Posterior vena cava (tissue), 2 donors: ENCODE results near the gene SPSB3. TPM values are rescaled to one million over a fixed set of nuclear protein-coding genes. Genes with fewer than 3 reads are reported as not detected.
A peak's percentile ranks its signal among the peaks of the same experiment; 100 is the strongest.

Experiments used
- DNase-seq: peaks from one replicate; pipeline ENCODE4 v3.0.0-alpha.2; 2020; ENCODE audit warnings: low spot score
- intact Hi-C, 2 donors: fragments of 100-400 bp; cut with DNase I; formaldehyde crosslinking; loops; one replicate each; pipeline versions ENCODE4 v1.14.1 to v1.14.2; 2022 to 2023
- total RNA-seq, 2 donors: library from RNA; stranded (reverse); fragmentation: NEBNext Ultra II Directional; extraction: Animal tissue kit (Norgen Biotek cat#: 25700); gene quantifications; one replicate each; pipeline ENCODE4 v1.2.1, GENCODE V29; 2021
- donor health status: DM: yes; HTN: yes; CAD: no.
- donor health status: DM: yes; HTN: yes; CAD: no.

The SPSB3 gene
- total RNA-seq, 2 donors from 2014 or later = 21.7 to 26.7 TPM

DNA sequence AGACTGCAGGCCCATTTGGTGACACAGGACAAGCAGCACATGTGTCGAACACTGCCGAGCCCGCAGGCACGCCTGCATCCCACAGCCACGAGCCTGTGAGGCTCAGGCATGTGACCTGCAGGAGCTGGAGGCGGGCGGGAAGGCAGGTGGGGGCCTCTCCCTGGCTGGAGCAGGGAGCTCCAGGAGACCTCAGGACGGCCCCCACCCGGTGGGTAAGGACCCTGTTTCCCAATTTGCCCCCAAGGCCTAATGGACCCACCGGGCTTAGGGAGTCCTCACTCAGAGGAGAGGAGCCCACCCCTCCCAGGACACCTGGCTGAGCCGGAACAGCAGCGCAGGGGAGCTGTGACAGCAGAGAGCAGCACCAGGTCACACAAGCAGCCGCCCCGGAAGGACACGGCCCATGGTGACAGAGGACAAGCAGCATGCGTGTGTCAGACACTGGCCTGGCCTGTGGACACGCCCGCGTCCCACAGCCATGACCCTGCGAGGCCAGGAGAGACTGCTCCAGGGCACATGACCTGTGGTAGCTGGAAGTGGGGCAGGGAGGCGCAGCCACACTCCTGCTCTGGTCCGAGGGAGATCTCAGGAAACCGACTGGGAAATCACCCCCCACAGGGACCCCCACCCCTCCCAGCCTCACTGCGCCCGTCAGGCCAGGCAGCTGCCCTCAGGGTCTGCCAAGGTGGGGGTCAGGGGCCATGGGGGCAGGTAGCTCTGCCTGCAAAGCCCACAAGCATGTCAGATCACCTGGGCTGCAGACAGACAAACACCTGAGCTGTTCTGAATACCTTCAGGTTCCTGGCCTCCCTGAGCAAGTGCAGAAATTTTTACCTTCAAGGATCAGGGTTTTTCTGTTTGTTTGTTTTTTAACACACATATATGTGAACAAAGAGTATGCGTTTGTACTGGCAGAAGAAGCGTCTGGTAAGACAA is 2.4 kb downstream of the SPSB3 start:
- intact Hi-C loops = no loop called here
- no peak for DNase-seq

DNA sequence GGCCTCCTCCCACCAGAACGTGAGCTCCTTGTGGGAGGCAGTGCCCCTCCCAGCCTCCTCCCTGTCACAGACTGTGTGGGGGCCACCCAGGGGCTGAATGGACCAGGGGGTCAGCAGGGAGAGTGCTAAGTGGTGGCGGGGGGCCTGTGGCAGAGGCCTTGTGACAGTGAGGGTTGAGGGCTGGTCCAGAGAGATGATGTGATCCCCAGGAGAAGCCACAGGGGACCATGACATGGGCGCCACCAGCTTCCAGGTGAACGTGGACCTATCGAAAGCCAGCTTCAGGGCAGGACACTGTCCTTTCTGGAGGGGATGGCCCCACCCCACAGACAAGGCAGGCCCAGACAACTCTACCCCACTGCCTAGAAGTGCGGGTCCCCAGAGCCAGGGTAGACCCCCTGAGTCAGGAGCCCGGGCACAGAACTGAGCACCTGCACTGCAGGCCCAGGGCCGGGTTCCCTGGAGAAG is 3.1 kb downstream of the SPSB3 start:
- no peak for DNase-seq

DNA sequence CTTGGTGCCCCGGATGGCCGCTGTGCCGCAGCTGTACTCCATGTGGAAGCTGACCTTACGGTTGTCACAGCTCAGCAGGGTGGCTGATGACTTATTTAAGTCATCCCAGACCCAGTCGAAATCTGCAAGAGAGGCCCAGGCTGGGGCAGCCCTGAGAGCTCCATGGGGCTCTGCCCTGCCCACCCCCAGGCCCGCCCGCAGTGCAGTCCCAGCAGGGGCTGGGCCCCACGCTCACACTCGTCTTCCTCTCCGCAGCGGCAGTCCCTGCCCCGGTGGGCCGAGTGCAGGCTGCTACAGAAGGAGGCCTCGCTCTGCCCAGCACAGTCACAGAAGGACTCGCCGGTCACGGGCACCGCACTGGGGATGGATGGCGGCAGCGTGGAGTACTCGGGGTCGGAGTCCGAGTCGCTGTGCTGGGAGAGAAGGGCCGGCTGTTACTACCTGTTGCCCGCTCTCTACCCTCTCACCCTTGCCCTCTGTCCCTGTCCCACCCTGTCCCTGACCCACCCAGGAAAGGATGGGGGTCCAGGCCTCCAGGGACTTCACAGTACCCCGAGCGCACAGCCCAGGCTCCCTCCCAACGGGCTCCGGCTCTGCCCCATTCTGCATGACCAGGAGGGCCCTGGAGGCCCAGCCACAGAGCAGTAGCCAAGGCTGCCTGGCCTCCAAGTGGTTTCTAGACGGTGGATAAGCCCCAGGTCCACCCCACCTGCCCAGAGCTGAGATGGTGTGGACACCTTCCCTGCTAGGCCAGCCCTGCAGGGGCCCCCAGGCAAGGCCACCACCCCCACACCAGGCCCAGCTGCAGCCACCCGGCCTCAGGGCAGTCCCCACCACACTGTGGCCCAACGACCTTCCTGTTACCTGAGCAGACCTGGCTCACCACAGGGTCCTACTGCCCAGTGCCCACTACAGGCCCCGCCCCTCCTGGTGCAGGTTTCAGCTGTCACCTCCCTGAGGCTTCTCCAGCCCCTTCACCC is 3.9 kb downstream of the SPSB3 start:
- intact Hi-C loops = no loop called here

More for the DNA sequence above, 3.1 kb downstream of the SPSB3 start:
- intact Hi-C loops = no loop called here

DNA sequence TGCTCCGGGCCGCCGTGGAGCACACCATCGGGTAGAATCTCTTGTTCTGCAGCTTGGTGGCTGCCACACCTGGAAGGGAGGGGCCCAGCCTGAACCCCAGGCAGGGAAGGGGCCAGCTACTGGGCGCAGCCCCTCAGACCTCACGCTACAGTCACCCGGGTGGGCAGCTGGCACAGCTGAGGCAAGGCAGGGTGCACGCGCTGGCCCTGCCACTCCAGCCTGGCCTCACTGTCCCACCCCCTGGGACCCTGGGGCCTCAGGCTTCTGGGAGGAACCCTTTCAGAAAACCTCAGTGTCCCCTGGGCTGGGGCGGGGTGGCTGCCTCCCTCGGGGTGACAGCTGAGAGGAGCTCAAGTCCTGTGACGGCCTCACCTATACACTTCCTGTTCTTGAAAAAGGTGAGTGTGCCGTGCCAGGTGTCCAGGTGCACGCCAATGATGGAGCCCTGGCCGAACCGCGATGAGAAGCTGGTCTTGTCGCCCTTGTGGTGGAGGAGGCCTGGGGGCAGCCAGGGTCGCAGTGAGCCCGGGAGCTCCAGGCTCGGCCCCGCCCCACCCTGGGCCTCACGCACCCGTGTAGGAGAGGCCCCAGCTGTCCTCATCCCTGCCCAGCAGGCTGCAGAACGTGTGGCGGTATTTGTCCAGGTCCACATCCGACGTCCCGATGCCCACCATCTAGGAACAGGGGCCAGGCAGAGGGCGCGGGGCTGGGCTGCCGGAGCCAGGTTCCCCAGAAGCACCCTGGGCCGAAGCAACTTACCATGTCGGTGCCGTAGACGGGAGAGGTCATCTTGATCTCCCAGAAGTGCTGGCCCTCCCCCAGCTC is 4.8 kb downstream of the SPSB3 start:
- intact Hi-C loops = no loop called here
- DNase-seq = no peak

More for the DNA sequence above, 3.9 kb downstream of the SPSB3 start:
- no peak for DNase-seq

DNA sequence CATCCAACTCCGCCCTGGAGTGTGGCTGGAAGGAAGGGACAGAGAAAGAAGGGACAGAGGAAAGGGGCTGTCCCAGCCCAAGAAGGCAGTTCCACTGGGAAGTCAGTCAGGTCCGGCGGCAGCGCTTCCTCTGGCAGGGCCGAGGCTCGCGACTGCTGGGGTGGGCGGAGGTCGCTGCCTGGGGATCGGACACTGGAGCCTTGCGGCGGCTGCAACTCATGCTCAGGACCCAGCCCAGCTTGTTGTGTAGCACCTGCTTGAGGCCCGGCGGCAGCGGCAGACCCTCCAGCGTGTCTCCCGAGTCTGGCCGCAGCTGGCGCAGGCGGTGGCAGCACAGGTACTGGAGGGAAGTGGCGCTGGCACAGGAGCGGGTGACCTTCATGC is 5.4 kb downstream of the SPSB3 start:
- intact Hi-C loops = no loop called here
- no peak for DNase-seq

DNA sequence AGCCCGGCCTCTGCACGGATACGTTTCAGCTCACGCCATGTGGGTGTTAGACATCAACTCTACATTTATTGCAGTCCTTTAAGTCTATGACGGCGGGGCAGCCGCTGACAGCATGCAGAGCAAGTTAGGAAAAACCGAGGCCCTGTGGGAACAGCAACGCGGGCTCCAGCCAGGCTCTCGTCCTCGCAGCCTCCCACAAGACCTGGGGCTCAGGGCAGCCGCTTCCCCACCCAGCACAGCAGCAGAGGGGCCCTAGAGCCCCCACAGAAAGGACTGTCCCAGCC is 5.8 kb downstream of the SPSB3 start:
- intact Hi-C loops = no loop called here
- DNase-seq = no peak

DNA sequence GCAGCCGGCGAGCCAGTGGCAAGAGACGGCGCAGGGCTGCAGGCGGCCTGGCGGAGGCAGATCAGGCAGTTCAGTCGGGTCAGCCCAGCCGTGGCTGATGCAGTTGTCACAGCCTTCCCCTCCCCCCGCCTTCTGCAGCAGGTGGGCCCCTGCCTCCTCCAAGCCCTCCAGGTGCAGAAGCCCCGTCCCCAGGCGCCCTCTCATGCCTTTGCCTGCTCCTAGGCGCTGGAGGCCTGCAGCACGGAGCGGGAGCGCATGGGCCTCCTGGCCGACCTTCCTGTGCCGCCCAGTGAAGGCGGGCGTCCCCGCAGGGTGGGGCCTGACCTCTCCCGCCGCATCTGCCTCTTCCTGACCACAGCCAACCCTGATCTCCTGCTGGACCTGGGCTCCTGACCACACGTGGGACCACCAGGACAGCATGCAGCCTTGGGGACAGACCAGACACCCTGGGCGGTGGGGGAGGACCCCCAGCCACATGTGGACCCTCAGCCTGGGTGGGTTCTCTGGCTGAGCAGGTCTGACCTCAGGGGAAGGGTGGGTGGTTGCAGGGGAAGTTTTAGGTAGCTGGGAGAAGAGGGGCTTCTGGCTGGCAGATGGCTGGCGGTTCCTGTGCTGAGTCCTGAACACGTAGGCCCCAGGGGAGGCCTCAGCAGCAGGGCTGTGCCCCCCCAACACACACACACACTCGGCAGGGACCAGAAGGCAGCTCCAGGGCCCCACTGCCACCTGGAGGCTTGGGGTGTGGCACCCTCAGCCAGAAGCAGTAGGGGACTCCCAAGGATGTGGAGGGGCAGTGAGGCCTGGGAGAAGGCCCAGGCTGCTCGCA is 6.3 kb downstream of the SPSB3 start:
- intact Hi-C loops = no loop called here
- no peak for DNase-seq

DNA sequence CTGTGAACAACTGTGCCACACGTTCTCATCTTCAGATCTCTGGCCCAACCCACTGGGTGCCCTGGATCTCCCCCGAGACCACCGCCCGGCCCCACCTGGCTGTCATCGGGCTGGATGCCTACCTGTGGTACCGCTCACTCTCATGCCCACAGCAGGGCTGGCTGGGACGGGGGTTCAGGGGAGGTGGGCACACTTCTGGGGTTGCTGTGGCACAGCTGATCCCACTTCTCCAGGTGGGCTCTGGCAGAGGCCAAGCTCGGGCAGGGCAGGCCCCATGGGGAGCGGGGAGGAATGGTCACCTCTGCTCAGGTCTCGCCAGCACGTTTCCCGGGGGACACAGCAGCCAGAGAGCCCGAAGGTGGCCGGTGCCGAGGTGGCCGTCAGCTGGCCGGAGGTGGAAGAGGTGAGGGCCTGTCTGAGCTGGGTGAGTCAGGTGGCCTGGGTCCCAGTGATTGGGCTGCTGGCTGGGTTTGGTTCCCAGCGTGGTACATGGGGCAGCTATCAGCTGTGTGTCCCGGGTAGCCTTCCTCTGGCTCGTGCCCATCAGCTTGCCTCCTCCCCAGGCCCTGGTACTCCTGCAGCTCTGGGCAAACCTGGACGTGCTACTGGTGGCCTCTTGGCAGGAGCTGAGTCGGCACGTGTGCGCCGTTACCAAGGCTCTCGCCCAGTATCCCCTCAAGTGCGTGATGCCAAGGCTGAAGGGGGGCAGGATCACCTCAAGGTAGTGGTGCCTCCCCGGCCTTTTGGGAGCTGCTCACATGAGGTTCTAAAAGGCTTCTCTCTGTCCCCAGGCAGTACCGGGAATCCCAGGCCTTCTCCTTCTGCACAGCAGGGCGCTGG is 7.1 kb downstream of the SPSB3 start:
- no peak for DNase-seq
- intact Hi-C loops = no loop called here

DNA sequence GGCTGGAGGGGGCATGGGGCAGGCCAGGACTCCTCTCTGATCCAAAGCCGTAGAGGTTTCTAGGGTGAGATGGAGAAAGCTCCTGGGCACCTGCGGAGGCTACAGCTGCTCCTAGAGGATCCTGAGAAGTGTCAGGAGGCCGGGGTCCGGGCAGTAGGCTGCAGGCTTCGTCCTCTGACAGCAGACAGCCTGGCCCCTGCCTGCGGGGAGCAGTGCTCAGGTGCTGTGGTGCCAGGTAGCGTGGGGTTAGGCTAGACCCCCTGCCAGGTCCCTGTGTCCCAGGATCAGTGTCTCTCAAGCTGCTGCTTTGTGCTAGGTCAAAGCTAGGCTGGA is 8.0 kb downstream of the SPSB3 start:
- intact Hi-C loops = no loop called here
- DNase-seq = no peak

DNA sequence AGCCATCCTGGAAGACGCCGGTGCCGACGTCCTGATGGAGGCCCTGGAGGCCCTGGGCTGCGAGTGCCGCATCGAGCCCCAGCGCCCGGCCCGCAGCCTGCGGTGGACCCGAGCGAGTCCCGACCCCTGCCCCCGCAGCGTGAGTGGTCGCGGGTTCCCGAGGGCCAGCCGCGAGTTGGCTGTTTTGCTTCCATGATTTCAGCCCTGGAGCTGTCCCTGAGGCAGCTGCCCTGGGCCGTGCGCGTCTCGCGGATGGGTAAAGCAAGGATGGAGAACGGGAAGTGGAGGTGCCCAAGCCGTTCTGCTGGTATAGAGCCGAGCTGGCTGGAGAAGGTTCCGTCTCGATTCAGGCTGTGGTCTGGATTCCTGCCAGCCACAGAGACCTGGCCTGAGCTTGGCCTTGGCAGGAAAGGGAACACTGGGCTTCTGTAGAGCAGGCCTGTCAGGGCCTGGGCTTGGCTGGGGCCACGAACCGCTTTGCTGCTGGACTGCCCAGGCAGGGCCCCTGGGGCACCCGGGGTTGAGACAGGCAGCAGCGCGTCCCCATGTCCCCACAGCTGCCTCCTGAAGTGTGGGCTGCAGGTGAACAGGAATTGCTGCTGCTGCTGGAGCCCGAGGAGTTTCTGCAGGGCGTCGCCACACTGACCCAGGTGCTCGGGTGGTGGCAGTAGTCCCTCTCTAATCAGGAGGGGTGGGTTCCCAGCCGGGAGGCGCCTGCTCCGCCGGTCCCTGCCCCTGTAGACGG is 8.5 kb downstream of the SPSB3 start:
- intact Hi-C loops = no loop called here
- no peak for DNase-seq

DNA sequence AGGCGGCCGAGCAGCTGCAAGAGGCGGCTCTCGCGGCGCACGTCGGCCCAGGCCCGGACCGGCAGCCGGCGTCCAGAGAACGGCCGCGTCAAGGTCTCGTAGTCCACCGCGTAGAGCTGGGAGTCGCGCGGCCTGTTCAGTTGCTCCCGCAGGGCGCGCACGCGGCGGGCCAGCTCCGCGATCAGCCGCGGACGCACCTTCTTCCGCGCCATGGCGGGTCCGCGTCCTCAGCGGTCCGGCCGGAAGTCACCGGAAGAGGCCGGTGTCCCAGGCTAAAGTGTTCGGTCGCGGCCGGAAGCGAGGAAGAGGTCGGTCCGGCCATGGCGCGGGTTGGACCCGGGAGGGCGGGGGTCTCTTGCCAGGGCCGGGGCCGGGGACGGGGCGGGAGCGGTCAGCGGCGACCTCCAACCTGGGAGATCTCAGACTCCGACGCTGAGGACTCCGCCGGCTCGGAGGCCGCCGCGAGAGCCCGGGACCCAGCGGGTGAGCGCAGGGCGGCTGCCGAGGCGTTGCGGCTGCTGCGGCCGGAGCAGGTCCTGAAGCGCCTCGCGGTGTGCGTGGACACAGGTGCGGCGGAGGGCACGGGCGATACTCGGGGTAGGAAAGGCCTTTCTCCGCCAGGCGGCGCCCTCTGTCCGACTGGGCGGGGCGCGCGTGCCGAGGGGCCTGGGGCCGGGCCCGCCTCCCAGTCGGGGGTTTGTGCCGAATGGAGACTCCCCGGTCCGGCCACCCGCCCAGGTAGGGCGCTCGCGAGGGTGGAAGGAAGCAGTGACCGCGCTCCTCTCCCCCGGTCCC is 9.3 kb downstream of the SPSB3 start, which contains the start of gene MRPS34:
Gene MRPS34 (minus strand): TSS at position 227 of the 795 bp plus-strand sequence. CDS start 15 bp downstream, at position 212.
- intact Hi-C loops = no loop called here
- DNase-seq = peak; percentile 96

DNA sequence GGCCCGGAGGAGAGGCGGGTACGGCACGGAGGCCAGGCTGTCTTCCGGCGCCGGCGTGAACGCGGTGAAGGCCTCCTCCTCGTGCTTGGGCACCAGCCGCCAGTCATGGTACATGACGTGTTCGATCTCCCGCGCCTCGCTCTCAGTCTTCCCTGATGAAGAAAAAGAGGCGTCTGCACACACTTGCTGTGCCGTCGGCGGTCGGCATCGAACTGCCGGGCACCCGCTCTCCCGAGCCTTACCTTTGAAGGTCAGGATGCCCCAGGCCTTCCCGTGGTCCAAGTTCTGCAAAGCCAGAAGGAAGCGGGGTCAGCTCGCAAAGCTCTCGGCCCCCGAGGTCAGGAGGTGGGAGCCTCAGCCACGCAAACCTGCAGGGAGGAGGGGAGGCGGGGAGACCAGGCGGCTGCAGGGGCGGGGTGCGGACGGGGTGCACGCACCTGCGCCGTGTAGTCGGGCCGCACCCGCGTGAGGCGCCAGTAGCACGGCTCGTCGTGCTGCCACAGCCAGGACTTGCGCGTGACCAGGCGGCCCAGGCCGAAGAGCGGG is 9.9 kb downstream of the SPSB3 start, which contains the start of gene EME2:
Gene EME2 (plus strand): TSS at position 449 of the 546 bp plus-strand sequence. CDS start 418 bp downstream, outside the sequence.
- DNase-seq = no peak
- intact Hi-C loops = no loop called here

DNA sequence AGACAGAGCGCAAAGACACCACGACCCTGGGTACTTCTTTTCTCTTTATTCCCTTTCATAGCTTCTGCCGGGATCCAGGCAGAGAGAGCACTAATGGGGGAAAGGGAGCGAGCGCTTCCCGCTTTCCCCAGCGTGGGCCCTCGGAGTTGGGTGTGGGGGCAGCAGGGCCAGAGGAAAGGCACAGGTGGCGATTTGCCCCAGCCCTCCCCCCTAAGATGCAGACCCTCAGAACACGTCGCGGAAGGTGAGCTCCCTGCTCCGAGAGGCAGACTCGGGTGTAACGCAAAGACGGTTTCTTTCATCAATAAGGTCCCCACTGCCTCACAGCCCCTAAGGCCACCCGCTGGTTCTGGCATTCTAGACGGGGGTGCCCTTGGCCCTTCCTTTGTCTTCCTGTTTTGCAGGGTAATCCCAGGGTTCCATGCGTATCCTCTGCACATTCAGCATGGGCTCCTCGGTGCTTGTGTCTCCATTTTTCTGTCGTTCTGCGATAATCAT is 10.5 kb downstream of the SPSB3 start:
- intact Hi-C loops = no loop called here
- DNase-seq = no peak

DNA sequence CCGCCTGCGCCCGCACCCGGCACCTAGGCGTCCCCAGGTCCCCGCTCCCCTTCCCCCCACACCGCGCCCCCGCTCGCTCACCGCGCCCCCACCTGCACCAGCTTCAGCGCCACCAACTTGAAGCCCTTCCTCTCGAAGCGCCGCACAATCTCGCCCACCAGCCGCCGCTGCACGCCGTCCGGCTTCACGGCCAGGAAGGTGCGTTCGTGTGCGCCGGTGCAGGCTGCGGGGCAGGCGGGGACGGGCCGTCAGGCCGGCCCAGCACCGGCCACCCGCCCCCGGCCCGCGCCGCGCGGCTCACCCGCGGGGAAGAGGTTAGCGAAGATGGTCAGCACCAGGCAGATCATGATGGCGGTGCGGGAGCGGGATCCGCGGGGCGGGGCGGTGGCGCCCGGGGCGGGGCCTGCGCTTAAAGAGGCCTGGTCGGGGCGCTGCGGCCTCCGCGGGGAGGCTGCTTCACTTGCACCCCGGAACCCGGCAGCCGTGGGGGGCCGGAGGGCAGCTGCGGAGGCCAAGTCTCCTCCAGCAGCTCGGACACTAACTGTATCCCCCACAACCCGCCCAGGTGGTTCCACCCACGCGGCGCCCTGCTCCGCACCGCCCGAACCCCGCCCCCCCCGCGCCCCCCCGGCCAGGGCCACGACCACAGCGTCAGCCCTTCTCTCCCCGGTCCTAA is 11.0 kb downstream of the SPSB3 start, which contains the start of gene NME3:
Gene NME3 (minus strand): TSS at position 356 of the 676 bp plus-strand sequence. CDS start 9 bp downstream, at position 347.
- intact Hi-C loops = no loop called here
- DNase-seq = peak; percentile 95
